A673 (cell line): Measurements from ENCODE around the gene KRTAP5-3. TPM values are rescaled to one million over a fixed set of nuclear protein-coding genes. Genes with fewer than 3 reads are reported as not detected.
"Not testable (repeated sequence)": the region's sequence is repeated elsewhere in the genome, so short reads cannot be mapped to it uniquely, and the experiment has no call there.

Experiments
- BruUV-seq: library from RNA; stranded (reverse); fragments of 400-500 nt; replicated peaks from 2 replicates; lab custom pipeline; 2021; lab: Mats Ljungman, UMichigan
- CTCF ChIA-PET: fragments of 300-600 bp; sonication (Branson Sonifier 250); formaldehyde crosslinking; loops from one replicate; lab custom pipeline; 2022; ENCODE audit warnings: antibody characterized with exemption; lab: Charles Lee
- POLR2A ChIA-PET: fragments of 300-600 bp; sonication (Branson Sonifier 250); formaldehyde crosslinking; loops from one replicate; lab custom pipeline; 2022; ENCODE audit warnings: antibody characterized with exemption; ENCODE audit not compliant: low non-redundant PET; lab: Charles Lee
- DNase-seq: peaks from one replicate; pipeline ENCODE4 v3.0.0-alpha.2; 2015; ENCODE audit warnings: low spot score
- H3K27ac ChIP-seq: fragments of 200-600 bp; sonication (generic); 2 replicates; pipeline ENCODE4 v1.5.1; 2016; ENCODE audit warnings: mixed run types, low read depth, mild to moderate bottlenecking, mixed read lengths, antibody characterized with exemption, low read length; ENCODE audit not compliant: poor library complexity, severe bottlenecking
- H3K27me3 ChIP-seq: fragments of 200-600 bp; sonication (generic); replicated peaks from 2 replicates; pipeline ENCODE4 v1.6.1; 2017; ENCODE audit warnings: mixed run types, low read depth, mild to moderate bottlenecking, mixed read lengths, antibody characterized with exemption, low read length; ENCODE audit not compliant: insufficient read depth, poor library complexity
- H3K36me3 ChIP-seq: fragments of 200-600 bp; sonication (generic); 2 replicates; pipeline ENCODE4 v1.6.1; 2016; ENCODE audit warnings: mixed run types, mild to moderate bottlenecking, mixed read lengths, antibody characterized with exemption, low read length; ENCODE audit not compliant: insufficient read depth, poor library complexity, severe bottlenecking
- H3K4me1 ChIP-seq: fragments of 200-600 bp; sonication (generic); 2 replicates; pipeline ENCODE4 v1.6.1; 2017; ENCODE audit warnings: mixed run types, mild to moderate bottlenecking, mixed read lengths, antibody characterized with exemption, low read length; ENCODE audit not compliant: insufficient read depth, poor library complexity, severe bottlenecking
- H3K4me3 ChIP-seq: fragments of 200-600 bp; sonication (generic); 2 replicates; pipeline ENCODE4 v1.5.1; 2016; ENCODE audit warnings: low read depth, mixed run types, mild to moderate bottlenecking, mixed read lengths, low read length; ENCODE audit not compliant: poor library complexity, severe bottlenecking
- H3K9me3 ChIP-seq: fragments of 200-600 bp; sonication (generic); 2 replicates; pipeline ENCODE4 v1.6.1; 2016; ENCODE audit warnings: mixed run types, low read depth, mild to moderate bottlenecking, mixed read lengths, antibody characterized with exemption, low read length; ENCODE audit not compliant: poor library complexity, severe bottlenecking
- CTCF ChIP-seq: fragments of 300-800, 200-600 bp; sonication (generic); conservative IDR thresholded peaks from 2 replicates; pipeline ENCODE4 v1.5.1; 2017; ENCODE audit warnings: low read depth, mild to moderate bottlenecking, antibody characterized with exemption, low read length, moderate library complexity, mixed read lengths
- EZH2 ChIP-seq: fragments of 200-600 bp; sonication (generic); IDR thresholded peaks from 2 replicates; pipeline ENCODE4 v1.6.1; 2017; ENCODE audit warnings: borderline replicate concordance, low read depth, mild to moderate bottlenecking, mixed read lengths, antibody characterized with exemption, low read length; ENCODE audit not compliant: poor library complexity, severe bottlenecking
- intact Hi-C: fragments of 100-400 bp; cut with micrococcal nuclease; formaldehyde crosslinking; loops from one replicate; pipeline ENCODE4 v1.10.0; 2022; ENCODE audit not compliant: unreplicated experiment
- total RNA-seq: library from RNA; stranded (reverse); gene quantifications from 2 replicates; pipeline ENCODE4 v1.2.3, GENCODE V29; 2021

KRTAP5-3 gene
- total RNA-seq, 1 experiment from 2014 or later = not detected

- H3K36me3 ChIP-seq = no peaks in the 10 kb centered on the region
- H3K4me3 ChIP-seq = no peak overlapping the region
- BruUV-seq = no TSS peak
- no peak overlapping the region for H3K27ac ChIP-seq
- no peak for DNase-seq
- H3K9me3 ChIP-seq = no peaks in the 10 kb centered on the region
- intact Hi-C loops = no loop called here
- ChIA-PET CTCF (no interaction called here), POLR2A (no interaction called here)
- TF ChIP-seq CTCF (no peak), EZH2 (no peak)
- H3K27me3 ChIP-seq = peaks cover 12% of the 10 kb centered on the region
- no peaks in the 10 kb centered on the region for H3K4me1 ChIP-seq
Measured at GRCh38 chr11:1604711-1605110, 3.6 kb downstream of the KRTAP5-3 start.

- Histone ChIP-seq H3K9me3 (no peaks in the 10 kb centered on the region), H3K4me1 (no peaks in the 10 kb centered on the region), H3K4me3 (no peak overlapping the region), H3K36me3 (no peaks in the 10 kb centered on the region), H3K27me3 (peaks cover 16% of the 10 kb centered on the region), H3K27ac (no peak overlapping the region)
- no TSS peak for BruUV-seq
- intact Hi-C loops = no loop called here
- ChIA-PET POLR2A (no interaction called here), CTCF (no interaction called here)
- DNase-seq = no peak
- TF ChIP-seq EZH2 = no peak
- TF ChIP-seq CTCF = no peak
Measured at GRCh38 chr11:1604181-1604580, 4.1 kb downstream of the KRTAP5-3 start.

GRCh38 chr11:1603629-1604028 lies 4.6 kb downstream of the KRTAP5-3 start:
- H3K4me1 ChIP-seq = no peaks in the 10 kb centered on the region
- no peak overlapping the region for H3K4me3 ChIP-seq
- TF ChIP-seq CTCF = no peak
- TF ChIP-seq EZH2 = no peak
- POLR2A ChIA-PET = no interaction called here
- CTCF ChIA-PET = no interaction called here
- no peak for DNase-seq
- intact Hi-C loops = no loop called here
- no peak overlapping the region for H3K27ac ChIP-seq
- no TSS peak for BruUV-seq
- H3K9me3 ChIP-seq = no peaks in the 10 kb centered on the region
- no peaks in the 10 kb centered on the region for H3K36me3 ChIP-seq
- H3K27me3 ChIP-seq = peaks cover 15% of the 10 kb centered on the region

GRCh38 chr11:1601663-1602062 lies 6.6 kb downstream of the KRTAP5-3 start:
- H3K4me1 ChIP-seq, H3K9me3 ChIP-seq, DNase-seq, intact Hi-C loops, BruUV-seq, CTCF ChIA-PET, H3K27ac ChIP-seq, POLR2A ChIA-PET, H3K4me3 ChIP-seq, H3K36me3 ChIP-seq: not testable (repeated sequence)
- H3K27me3 ChIP-seq = peaks cover 11% of the 10 kb centered on the region
